Inferior parietal cortex (tissue), 1 donor: ENCODE measurements around the gene PTGFRN.
"Not testable (repeated sequence)": the region's sequence is repeated elsewhere in the genome, so short reads cannot be mapped to it uniquely, and the experiment has no call there.

Experiments used
- DNase-seq: peaks from one replicate; pipeline ENCODE4 v3.0.0-alpha.2; 2016; ENCODE audit errors: extremely low spot score

Gene PTGFRN

GRCh38 chr1:116916533-116917445 is 7.1 kb downstream of the PTGFRN start:
- no peak for DNase-seq

DNA sequence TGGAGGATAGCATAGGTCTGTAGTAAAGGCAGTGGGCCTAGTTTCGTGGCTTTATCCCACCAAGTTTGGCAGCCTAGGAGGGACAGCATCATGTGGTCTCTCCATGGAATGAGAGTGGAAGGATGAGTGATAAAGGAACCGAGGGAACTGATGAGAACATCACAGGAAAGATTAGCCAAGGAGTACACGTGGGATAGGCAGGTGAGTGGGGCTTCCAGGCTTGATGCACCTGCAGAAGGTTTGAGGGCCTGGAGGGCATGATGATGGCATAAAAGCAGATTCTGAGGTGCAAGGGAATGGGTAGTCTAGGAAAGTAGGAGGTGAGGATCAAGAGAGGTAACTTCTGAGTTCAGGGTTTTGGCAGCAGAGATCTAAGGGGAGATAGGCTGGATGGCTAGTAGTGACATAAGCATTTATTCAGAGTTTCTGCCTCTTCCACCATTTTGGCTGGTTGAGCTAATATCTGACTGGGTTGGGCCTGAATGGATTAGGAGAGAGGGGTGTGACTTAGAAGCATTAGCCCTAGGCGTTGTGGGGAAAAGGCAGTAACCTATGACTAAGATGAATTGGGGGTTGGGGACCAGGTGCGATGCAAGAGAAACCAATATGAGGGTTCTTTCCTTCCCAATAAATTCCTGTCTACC is 9.1 kb downstream of the PTGFRN start:
- no peak for DNase-seq

DNA sequence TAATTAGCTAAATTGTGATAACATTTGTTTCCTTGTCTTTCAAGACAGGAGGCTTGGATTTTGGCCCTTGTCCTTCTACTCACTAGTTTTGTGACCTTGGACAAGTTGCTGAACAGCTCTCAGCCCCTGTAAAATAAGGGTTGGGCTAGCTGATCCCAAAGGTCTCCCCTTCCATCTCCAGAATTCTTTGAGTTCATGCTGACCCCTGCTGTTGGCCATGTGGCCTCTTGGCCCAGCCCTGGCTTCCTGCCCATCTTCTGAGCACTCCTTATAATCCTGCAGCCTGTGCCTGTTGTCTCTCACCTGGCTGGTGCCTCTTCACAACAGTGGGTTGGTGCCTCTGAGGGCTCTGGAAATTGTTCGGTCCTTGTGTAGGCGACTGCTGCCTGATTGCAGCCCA is 10.1 kb downstream of the PTGFRN start:
- DNase-seq: no peak

DNA sequence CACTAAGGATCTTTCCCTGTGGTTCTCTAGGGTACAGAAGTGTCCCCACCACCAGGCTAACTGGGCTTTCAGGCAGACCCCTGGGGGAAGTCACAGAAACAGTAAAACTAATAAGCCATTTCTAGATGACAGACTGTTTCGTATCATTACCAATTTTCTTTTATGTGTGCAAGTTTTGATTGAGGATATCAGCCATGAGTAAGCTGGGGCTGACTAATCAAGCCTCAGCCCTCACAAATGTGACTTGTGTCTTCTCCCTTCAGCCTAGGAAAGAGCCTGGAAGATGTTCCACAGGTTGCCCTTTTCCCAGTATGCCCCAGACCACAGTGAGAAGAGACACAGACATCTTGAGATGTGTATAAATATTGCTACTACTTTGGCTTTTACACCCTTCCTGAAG is 10.5 kb downstream of the PTGFRN start:
- DNase-seq: no peak

DNA sequence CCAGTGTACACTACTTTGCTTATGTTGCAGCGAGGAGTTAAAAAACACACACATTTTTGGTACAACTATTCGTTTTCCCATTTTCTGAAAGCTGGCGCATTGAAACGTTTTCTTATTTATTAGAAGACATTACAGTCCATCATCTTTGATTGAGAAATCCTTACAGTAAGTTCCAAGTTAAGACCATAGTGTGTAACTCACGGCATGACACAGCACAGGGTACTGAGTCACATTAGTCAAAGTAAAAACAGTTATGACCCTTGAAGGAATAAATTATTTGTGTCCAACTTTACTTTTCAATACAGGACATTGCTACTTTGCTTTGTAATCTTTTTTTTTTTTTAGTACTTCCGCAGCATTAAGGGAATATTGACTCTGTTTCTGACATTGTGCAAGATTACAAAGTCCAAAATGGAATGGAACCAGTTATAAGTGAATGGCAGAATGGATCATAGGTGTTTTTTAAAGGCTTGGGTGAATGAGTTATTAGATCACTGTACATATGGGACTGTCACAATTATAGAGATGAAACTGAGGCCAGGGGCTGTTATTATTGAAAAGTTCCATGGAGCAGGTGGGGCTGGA is 11.7 kb downstream of the PTGFRN start:
- no peak for DNase-seq

GRCh38 chr1:116921937-116922336 is 12.2 kb downstream of the PTGFRN start:
- DNase-seq: no peak

GRCh38 chr1:116923421-116923820 is 13.7 kb downstream of the PTGFRN start:
- no peak for DNase-seq

DNA sequence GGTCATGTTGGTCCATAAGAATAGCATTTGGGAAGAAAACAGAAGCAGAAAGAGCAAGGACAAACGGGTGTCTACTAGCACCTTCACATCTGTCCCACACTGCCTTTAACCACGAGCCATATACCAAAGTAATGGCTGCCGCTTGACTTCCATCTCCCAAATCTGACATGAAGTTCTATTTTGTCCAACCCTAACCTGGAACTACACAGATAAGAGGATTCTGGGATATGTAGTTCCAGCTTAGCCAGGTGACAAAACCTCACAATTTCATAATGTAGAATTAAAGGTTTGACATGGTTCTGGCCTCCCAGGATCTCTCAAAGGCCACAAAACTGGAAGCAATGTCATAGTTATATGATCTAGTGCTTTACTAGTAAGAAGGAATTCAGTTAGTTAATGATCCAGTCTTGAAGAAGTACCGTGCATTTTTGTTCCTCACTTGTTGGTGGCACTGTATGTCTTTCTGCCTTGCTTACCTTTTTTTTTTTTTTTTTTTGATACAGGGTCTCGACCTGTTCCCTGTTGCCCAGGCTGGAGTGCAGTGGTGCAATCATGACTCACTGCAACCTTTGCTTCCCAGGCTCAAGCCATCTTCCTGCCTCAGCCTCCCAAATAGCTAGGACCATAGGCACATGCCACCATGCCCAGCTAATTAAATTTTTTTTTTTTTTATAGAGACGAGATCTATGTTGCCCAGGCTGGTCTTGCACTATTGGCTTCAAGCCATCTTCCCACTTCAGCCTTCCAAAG is 17.5 kb downstream of the PTGFRN start:
- no peak for DNase-seq

DNA sequence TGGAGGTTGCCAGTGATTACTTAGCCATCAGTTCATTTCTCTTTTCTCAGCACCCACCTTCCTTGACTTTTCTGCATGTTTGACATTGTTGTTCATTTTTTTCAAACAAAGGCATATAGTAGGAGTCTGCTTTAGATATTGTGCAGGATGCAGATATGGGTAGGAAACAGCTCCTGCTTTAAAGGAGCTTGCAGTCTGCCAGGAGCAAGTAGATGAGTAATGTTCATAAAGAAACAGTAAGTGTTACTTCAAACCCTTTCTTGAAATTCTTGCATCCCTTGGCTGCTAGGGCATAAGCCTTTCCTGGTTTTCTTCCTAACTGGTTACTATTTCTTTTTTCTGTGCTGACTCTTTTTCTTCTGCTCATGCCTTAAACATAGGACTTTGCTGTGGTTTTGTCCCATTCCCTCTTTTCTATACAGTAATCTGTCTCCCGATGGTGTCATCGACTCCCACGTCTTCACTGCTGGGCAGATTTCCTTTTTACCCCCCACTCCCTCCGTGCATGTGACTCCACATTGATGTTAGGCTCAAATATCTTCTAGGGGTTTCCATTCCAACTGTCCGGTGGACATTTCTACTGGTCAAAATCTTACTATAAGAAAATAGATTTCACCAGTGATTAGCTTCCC is 20.4 kb downstream of the PTGFRN start:
- DNase-seq: no peak

DNA sequence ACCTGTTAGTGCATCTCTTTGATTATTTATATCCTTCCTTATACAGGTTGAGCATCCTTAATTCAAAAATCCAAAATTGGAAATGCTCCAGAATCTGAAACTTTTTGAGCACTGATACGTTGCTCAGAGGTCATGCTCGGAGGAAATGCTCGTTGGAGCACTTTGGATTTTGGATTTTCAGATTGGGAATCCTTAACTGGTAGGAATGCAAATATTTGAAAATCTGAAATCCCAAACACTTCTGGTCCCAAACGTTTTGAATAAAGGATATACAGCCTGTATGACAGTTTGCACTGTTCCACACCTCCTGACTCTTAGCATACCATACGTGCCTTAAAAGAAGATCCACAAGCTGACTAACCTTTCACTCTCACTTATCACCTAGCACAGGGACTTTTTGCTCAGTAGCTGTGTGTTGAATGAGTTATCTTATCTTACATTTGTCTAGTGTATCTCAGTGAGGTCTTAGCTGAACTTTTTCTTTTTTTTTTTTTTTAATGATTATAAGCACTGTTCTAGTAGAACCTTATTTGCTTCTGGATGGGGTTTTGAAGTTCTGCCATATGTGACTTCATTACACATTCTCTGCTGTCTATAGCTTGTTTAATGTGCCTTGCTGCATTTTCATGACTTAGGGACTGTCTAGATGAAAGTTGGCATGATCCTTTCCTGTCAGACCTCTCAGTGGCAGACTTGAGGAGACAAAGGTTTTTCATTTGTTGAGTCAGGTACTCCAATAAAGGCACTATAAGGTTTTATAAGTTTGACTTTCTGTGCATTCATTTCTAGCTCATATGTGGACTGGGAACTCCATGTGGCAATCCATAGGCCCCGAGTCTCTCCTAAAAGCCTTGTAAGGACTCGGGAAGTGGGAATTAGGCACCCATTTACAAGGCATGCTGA is 21.6 kb downstream of the PTGFRN start:
- DNase-seq: no peak

GRCh38 chr1:116933606-116934515 is 24.1 kb downstream of the PTGFRN start:
- no peak for DNase-seq

- DNase-seq: no peak
Measured at GRCh38 chr1:116934586-116935207, 25.0 kb downstream of the PTGFRN start.

GRCh38 chr1:116938216-116938615 is 28.5 kb downstream of the PTGFRN start:
- no peak for DNase-seq

DNA sequence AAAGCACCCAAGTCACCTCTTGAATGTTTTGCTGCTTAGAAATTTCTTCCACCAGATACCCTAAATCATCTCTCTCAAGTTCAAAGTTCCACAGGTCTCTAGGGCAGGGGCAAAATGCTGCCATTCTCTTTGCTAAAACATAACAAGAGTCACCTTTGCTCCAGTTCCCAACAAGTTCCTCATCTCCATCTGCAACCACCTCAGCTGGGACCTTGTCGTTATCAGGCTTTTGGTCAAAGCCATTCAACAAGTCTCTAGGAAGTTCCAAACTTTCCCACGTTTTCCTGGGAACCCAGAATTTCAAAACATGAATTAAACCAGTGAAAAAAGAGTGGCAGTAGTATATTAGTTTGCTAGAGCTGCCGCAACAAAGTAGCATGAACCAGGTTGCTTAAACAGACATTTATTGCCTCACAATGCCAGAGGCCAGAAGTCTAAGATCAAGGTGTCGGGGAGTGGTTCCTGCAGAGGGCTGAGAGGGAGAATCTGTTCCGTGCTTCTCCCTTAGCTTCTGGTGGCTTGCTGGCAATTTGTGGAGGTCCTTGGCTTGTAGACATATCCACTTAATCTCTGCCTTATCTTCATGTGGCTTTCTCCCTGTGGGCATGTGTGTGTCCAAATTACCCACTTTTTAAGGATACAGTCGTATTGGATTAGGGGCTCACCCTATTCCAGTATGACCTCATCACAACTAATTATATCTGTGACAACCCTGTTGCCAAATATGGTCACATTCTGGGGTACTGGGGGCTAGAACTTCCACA is 30.2 kb downstream of the PTGFRN start:
- DNase-seq: not testable (repeated sequence)

DNA sequence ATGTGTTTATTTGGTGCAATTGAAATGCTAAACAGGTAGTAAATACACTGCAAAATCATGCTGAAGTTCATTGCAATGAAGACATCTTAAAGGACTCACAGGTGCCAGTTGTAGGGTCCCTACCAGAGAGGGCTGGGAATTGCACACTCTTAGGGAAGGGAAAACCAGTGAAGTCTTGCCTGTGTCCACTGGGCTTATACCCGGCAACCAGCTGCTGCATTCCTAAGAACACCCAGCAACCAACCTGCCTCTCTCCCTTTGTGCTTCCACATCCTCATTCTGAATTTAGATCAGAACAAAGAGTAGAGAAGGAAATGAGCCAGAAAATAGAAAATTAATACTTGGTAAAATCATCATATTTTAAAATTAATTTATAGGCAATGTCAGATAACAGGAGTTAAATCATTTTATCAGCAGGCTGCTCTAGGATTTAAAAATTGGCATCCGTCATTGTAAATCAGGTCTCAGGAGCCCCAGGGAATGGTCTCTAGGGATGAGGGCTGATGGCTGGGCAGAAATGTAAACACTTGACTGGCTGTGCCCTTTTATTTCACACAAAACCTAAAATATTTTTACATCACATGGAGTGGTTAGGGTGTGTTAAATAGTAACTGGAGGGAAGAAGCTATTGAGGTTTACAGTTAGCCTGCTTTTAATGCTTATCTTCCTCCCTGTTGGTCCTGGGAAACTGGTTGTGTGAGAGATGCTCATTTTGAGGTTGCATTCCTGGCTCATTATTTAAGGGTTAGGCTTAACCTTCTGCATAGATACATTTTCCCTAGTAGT is 31.3 kb downstream of the PTGFRN start:
- DNase-seq: no peak

DNA sequence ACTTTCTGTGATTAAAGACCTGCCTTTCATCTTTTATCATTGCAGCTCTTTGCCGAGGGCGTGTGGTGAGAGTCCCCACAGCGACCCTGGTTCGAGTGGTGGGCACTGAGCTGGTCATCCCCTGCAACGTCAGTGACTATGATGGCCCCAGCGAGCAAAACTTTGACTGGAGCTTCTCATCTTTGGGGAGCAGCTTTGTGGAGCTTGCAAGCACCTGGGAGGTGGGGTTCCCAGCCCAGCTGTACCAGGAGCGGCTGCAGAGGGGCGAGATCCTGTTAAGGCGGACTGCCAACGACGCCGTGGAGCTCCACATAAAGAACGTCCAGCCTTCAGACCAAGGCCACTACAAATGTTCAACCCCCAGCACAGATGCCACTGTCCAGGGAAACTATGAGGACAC is 32.0 kb downstream of the PTGFRN start:
- DNase-seq: no peak

DNA sequence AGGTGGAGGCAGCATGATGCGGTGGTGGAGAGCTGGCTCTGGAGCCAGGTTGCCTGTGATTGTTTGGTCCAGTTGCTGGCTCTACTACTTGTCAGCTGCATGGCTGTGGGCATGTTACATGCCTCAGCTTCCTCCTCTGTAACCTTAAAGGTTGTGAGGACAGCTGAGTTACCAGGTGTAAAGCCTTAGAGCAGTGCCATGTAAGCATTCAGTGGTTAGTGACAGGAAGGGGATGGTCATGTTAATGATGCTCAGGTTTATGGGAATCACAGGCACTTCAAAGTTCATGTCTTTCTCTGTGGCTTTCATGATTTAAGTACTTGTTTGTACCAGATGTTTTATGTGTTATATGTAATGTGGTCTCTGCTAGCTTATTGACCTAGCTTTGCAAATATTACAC is 32.6 kb downstream of the PTGFRN start:
- DNase-seq: no peak

DNA sequence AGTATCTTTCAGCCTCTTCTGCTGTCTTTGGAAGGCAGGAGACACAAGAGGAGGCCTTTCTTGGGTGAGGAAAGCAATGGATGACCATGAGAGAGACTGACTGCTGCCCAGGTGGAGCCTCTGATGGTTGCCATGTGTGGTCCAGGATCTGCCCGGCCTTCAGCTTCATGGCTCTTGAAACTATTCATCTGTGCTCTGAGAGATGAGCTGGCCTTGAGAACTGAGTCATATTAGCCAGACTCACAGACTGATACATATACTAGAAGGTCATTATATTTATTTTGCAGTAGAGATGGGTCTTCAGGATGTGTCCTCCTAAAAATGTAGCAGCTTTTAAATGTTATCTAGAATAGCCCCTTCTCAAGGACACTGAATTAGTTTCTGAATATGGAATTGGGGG is 33.7 kb downstream of the PTGFRN start:
- DNase-seq: no peak
